Adipose tissue (tissue), 3 donors: ENCODE measurements around the gene USP10. TPM values are rescaled to one million over a fixed set of nuclear protein-coding genes. Genes with fewer than 3 reads are reported as not detected.

ENCODE experiments used
- H3K27ac ChIP-seq: one replicate; pipeline ENCODE4 v1.5.1; 2013; ENCODE audit warnings: low read depth, low read length
- whole genome bisulfite sequencing, 3 donors: extraction: QIAGEN DNeasy Blood & Tissue Kit; methylation state at CpG; one replicate each; pipeline ENCODE4 v1.1.7; 2013; 5-methylcytosine and 5-hydroxymethylcytosine counted together
- polyA plus RNA-seq, 3 donors: library from polyadenylated mRNA; stranded (reverse); fragments of 200-250 nt; gene quantifications; one replicate each; pipeline ENCODE4 v1.2.3, GENCODE V29; 2013
- donor health status: healthy with polysubstance abuse.
- donor health status: Bipolar disorder and iron deficiency.
- donor health status: healthy.

Gene USP10
- polyA plus RNA-seq: 10 to 100 TPM; 13.1 to 39.0 (median 21.8) TPM

DNA sequence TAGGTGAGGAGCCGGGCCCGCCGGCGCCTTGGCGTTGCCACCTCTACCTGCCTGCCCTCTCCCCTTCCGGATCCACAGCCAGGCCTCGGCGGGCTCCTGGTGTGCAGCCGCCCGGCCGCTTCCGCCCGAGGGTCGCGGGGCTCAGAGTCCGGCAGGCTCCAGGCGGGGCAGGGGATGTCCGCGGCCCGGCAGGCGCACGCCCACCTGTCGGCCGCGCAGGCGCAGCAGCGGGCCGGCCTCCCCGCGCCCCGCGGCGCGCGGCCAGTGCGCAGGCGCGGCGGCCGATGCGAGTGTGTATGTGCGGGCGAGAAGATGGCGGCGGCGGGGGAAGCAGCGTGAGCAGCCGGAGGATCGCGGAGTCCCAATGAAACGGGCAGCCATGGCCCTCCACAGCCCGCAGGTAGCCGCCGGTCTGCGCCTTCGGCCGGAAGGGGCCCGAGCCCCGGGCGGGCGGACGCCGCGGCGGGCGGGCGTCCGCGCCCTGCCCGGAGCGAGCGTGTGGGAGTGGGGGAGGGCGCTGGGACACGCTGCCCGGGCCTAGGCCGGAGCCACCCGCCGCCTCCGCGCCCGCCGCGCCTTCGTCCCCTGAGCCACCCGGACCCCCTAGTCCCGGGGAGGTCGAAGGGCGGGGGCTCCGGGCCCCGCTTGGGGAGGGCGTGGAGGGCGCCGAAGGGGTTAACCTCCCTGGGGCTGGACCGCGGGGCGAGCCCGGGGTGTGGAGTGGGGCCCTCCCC is at the start of gene USP10:
TSS of gene USP10 (plus strand) at position 289 of the 734 bp plus-strand sequence. CDS start at position 380, 91 bp downstream.
- 0 to 1% (median 0%) methylated on average over 53 to 97 of the region's 97 CpGs for WGBS, 3 donors
- peak within 1 kb of the TSS; percentile 43 for H3K27ac ChIP-seq

- no peak overlapping the region for H3K27ac ChIP-seq
- WGBS, 3 donors: 55 to 88% (median 87%) methylated on average over 20 of the region's 20 CpGs
Measured at GRCh38 chr16:84650062-84650991, 49.5 kb upstream of the USP10 start.

DNA sequence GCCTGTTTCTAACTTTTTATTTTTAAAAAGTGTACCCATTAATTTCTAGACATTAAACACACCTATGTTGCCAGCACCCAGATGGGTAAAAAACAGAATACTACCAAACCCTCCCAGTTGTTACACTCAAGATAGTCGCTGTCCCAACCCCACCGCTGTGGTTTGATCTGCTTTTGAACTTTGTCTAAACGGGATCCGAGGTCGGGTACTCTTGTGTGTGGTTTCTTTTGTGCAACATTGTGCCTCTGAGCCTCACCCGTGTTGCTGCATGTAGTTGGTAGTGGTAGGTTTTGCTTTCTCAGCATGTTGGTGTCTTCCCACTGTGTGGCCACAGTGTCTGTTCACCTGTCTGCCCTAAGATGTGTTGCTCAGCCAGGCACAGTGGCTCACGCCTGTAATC is 47.2 kb upstream of the USP10 start:
- 76 to 91% (median 80%) methylated on average over 7 of the region's 7 CpGs for WGBS, 3 donors
- no peak overlapping the region for H3K27ac ChIP-seq

DNA sequence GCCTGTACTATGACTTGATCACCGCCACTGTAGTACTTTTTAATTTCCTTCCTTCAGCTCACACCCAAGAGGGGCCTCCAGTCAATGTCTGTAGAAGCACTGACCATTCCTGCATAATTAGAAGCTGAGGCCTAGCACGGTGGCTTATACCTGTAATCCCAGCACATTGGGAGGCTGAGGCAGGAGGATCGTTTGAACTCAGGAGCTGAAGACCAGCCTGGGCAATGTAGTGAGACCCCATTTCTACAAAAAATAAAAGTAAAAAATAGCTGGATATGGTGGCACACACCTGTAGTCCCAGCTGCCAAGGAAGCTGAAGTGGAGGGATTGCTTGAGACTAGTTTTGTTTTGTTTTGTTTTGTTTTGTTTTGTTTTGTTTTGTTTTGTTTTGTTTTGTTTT is 45.6 kb upstream of the USP10 start:
- WGBS, 3 donors: 78 to 91% (median 87%) methylated on average over 3 of the region's 3 CpGs
- H3K27ac ChIP-seq: no peak overlapping the region

DNA sequence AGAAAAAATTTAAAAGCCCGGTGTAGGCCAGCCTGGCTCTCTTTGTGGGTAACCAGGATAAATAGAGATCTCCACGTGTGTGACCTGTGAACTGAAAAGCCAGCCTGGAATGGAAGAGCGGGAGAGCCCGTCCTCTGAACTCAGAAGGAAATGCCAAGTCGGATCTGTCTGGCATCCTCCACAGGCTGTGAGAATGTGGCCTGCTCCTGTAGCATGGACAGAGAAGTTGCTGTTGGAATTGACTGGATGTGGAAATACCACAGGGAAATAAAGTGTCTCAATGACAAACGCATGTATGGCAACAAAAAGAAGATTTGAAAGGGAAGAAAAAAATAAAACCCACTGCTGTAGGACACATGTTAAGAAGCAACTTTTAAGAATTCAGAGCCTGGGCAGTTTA is 44.8 kb upstream of the USP10 start:
- 43 to 66% (median 52%) methylated on average over 6 of the region's 6 CpGs for WGBS, 3 donors
- no peak overlapping the region for H3K27ac ChIP-seq

- WGBS, 3 donors: 92 to 98% (median 95%) methylated on average over 22 of the region's 22 CpGs
- no peak overlapping the region for H3K27ac ChIP-seq
Measured at GRCh38 chr16:84656649-84657048, 43.2 kb upstream of the USP10 start.

DNA sequence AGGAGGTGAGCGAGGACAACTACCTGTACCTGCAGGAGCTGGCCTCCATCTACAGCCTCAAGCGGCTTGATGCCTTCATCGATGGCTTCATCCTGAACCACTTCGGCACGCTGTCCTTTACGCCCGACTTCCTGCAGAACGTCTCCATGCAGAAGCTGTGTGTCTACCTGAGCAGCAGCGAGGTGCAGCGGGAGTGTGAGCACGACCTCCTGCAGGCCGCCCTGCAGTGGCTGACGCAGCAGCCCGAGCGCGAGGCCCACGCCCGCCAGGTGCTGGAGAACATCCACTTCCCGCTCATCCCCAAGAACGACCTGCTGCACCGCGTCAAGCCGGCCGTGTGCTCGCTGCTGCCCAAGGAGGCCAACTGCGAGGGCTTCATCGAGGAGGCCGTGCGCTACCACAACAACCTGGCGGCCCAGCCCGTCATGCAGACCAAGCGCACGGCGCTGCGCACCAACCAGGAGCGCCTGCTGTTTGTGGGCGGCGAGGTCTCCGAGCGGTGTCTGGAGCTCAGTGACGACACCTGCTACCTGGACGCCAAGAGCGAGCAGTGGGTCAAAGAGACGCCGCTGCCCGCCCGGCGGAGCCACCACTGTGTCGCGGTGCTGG is 42.5 kb upstream of the USP10 start:
- WGBS, 3 donors: 97% methylated on average over 50 of the region's 50 CpGs
- no peak overlapping the region for H3K27ac ChIP-seq

- H3K27ac ChIP-seq: no peak overlapping the region
- WGBS, 3 donors: 48 to 90% (median 85%) methylated on average over 11 of the region's 11 CpGs
Measured at GRCh38 chr16:84658690-84659089, 41.1 kb upstream of the USP10 start.

GRCh38 chr16:84659656-84660300 is 40.0 kb upstream of the USP10 start:
- no peak overlapping the region for H3K27ac ChIP-seq
- WGBS, 3 donors: 95 to 97% (median 96%) methylated on average over 27 of the region's 27 CpGs

DNA sequence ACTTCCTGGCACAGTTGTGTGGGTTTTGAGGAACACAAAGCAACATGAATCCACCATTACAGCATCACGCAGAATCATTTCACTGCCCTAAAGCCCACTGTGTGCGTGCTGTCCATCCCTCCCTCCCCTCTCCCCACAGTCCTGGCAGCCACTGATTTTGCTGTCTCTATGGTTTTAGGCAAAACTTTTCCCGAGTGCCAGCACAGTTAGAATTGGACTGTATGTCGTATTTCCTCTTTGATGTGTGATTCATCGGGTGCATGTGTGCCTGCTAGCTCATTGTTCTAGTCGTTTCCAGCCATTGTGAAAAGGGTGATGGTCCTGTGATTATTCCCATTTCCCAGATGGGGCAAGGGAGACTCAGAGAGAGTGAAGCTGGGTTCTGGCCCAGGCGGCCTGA is 38.8 kb upstream of the USP10 start:
- no peak overlapping the region for H3K27ac ChIP-seq
- WGBS, 3 donors: 71 to 87% (median 77%) methylated on average over 7 of the region's 7 CpGs

DNA sequence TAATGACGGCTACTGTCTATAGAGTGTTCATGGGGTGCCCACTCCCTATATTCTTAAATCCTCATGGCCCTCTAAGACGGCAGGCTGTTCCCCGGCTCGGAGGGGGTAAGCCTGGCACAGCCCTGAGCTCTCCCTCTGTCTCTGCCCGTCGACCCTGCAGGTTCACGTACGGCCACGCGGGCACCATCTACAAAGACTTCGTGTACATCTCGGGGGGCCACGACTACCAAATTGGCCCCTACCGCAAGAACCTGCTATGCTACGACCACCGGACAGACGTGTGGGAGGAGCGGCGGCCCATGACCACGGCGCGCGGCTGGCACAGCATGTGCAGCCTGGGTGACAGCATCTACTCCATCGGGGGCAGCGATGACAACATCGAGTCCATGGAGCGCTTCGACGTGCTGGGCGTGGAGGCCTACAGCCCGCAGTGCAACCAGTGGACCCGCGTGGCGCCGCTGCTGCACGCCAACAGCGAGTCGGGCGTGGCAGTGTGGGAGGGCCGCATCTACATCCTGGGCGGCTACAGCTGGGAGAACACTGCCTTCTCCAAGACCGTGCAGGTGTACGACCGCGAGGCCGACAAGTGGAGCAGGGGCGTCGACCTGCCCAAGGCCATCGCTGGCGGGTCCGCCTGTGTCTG is 38.3 kb upstream of the USP10 start:
- H3K27ac ChIP-seq: no peak overlapping the region
- 93 to 97% (median 97%) methylated on average over 51 of the region's 51 CpGs for WGBS, 3 donors

DNA sequence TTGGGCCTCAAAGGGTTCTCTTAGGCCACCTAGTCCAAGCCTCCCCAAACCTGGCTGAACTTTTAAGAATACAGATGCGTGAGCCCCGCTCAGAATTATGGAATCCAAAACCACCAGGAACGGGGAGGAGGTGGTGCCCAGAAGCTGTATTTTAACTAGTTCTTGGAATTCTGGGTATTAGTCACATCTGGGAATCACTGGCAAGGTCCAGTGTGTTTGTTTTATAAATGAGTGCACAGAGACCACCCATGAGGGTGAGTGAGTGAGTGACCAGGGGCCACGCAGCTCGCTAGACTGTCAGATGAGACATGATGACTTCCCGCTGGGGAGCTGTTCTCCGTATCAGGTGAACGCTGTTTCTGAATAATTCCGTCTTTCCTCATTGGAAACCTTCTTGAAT is 37.3 kb upstream of the USP10 start:
- no peak overlapping the region for H3K27ac ChIP-seq
- 92 to 95% (median 93%) methylated on average over 9 of the region's 9 CpGs for WGBS, 3 donors

- peak overlapping the region; percentile 14 for H3K27ac ChIP-seq
- 62 to 78% (median 78%) methylated on average over 9 of the region's 9 CpGs for WGBS, 3 donors
Measured at GRCh38 chr16:84663433-84664101, 36.2 kb upstream of the USP10 start.

DNA sequence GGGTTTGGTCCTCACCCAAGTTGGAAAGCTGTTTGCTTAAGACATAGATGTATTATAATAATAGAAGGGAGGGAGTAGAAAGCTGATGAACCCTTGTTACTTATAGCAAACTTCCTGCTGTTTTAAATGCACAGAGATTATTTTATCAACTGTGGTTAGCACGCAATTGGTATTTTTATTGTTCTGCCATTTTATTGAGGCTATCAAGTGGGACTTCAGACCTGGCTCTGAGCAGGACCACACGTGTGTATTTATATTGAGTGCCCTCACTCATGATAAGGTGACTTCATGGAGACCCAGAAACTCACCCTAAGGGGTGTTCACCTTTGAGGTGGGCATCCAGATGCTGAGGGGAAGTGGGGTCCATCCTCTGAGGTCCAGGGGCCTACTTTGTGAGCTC is 34.4 kb upstream of the USP10 start:
- WGBS, 3 donors: 83 to 92% (median 86%) methylated on average over 2 of the region's 2 CpGs

GRCh38 chr16:84665843-84666242 is 34.0 kb upstream of the USP10 start:
- 88 to 94% (median 90%) methylated on average over 7 of the region's 7 CpGs for WGBS, 3 donors
- no peak overlapping the region for H3K27ac ChIP-seq

More for the DNA sequence above, 34.4 kb upstream of the USP10 start:
- no peak overlapping the region for H3K27ac ChIP-seq

- WGBS, 3 donors: 75 to 90% (median 85%) methylated on average over 16 of the region's 16 CpGs
- H3K27ac ChIP-seq: no peak overlapping the region
Measured at GRCh38 chr16:84667600-84668309, 32.0 kb upstream of the USP10 start.

DNA sequence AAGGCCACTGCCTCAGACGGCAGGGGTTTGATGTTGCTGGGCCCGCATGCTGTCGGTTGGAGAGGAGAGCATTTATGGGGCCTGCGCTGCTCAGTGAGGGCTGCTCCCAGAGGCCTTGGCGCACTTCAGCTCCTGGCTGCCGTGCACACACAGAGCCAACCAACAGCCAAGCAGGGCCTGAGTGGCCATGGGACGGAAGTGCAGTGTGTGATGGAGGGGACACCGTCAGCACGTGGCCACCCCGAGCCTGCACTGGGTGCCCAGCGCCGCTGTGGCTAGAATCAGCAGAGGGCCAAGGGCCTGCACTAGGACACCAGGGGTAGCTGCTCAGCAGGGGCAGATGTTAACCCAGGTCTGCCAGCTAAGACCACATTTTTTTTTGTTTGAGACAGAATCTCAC is 29.7 kb upstream of the USP10 start:
- 88 to 92% (median 88%) methylated on average over 12 of the region's 12 CpGs for WGBS, 3 donors
- no peak overlapping the region for H3K27ac ChIP-seq
